Suprapubic skin (tissue), 4 donors: ENCODE results near the gene SPATA9. TPM values are rescaled to one million over a fixed set of nuclear protein-coding genes. Genes with fewer than 3 reads are reported as not detected.
"Not testable (repeated sequence)": the region's sequence is repeated elsewhere in the genome, so short reads cannot be mapped to it uniquely, and the experiment has no call there.

ENCODE experiments used
- DNase-seq, 2 donors: peaks; one replicate each; pipeline ENCODE4 v3.0.0-alpha.2; 2019; ENCODE audit warnings: low spot score in 2 of 2
- H3K27ac ChIP-seq: fragments of 200-600 bp; sonication (generic); one replicate; pipeline ENCODE4 v1.5.1; 2019
- H3K27me3 ChIP-seq: fragments of 200-600 bp; sonication (generic); one replicate; pipeline ENCODE4 v1.5.1; 2019
- H3K36me3 ChIP-seq: fragments of 200-600 bp; sonication (generic); one replicate; pipeline ENCODE4 v1.5.1; 2019
- H3K4me1 ChIP-seq: fragments of 200-600 bp; sonication (generic); one replicate; pipeline ENCODE4 v1.5.1; 2019
- H3K4me3 ChIP-seq: fragments of 200-600 bp; sonication (generic); one replicate; pipeline ENCODE4 v1.5.1; 2019; ENCODE audit warnings: mild to moderate bottlenecking
- H3K9me3 ChIP-seq: fragments of 200-600 bp; sonication (generic); one replicate; pipeline ENCODE4 v1.5.1; 2019
- CTCF ChIP-seq, 2 donors: fragments of 200-600 bp in 1 of 2; fragments of 450-650 bp in 1 of 2; sonication (generic) in 1 of 2; IDR thresholded peaks; one replicate each; pipeline ENCODE4 v1.5.1; 2016 to 2019; ENCODE audit warnings: antibody characterized with exemption in 2 of 2, mild to moderate bottlenecking in 1 of 2, moderate library complexity in 1 of 2
- EP300 ChIP-seq: sonication (generic); formaldehyde crosslinking; IDR thresholded peaks from one replicate; pipeline ENCODE4 v1.6.1; 2017; ENCODE audit warnings: antibody characterized with exemption
- POLR2A ChIP-seq, 2 donors: fragments of 450-650 bp; IDR thresholded peaks; one replicate each; pipeline ENCODE4 v1.6.1; 2017; ENCODE audit warnings: antibody characterized with exemption in 2 of 2, mild to moderate bottlenecking in 2 of 2, moderate library complexity in 2 of 2
- POLR2AphosphoS5 ChIP-seq, 3 donors: sonication (generic); formaldehyde crosslinking; IDR thresholded peaks; one replicate each; pipeline ENCODE4 v1.6.1; 2017; ENCODE audit warnings: antibody characterized with exemption in 3 of 3
- WGBS: methylation state at CpG from one replicate; pipeline ENCODE4 v1.1.5; 2018; 5-methylcytosine and 5-hydroxymethylcytosine counted together
- total RNA-seq, 4 donors: library from RNA; depleted of rRNA; stranded (reverse); fragments of >200 nt; gene quantifications; one replicate each; pipeline ENCODE4 v1.1.0, GENCODE V29; 2016

The SPATA9 gene
- total RNA-seq, 4 donors from 2014 or later = not detected

DNA sequence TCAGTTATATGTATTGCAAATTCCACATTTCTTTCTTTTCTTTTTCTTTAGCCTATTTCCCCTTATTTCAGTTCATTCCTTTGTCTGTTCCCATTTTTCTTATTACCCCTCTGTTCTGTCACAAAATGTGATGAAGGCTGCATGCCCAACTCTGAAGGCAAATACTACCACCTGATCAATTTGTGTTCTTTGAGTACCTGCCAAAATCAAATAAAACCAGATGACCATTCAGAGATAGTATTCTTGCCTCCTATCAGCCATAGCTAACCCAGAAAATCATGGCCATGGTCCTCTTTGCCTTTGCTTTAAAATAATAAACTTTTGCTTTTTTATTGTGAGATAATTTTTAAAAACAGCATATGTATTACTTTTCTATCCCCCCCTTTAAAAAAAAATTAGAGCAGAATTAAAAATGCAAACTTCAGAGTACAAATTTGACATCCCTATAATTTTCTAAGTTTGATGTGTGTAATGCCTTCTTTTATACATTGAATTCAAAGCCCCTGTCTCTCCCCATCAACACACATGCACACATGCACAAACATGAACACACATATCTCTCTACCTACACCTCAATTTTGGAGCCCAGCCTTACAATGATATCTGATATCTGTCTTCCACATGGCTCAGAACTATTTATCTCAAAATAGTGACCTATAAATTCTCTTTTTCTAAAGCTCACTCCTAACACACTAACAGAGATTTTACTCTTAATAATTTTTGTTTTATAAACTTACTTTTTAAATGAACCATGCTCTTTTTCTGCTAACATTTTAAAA is 32.8 kb downstream of the SPATA9 start:
- no peak for DNase-seq
- Histone ChIP-seq H3K4me1 (peaks cover 33% of the 10 kb centered on the region), H3K9me3 (no peaks in the 10 kb centered on the region), H3K27me3 (no peaks in the 10 kb centered on the region), H3K27ac (no peak overlapping the region), H3K36me3 (no peaks in the 10 kb centered on the region), H3K4me3 (no peak overlapping the region)
- TF ChIP-seq EP300 (no peak), CTCF (IDR thresholded peaks at IDR 0.05) (no peak), POLR2A (IDR thresholded peaks at IDR 0.05) (no peak), POLR2AphosphoS5 (IDR thresholded peaks at IDR 0.05) (no peak)

GRCh38 chr5:95649274-95649673 is 33.5 kb downstream of the SPATA9 start:
- H3K4me3 ChIP-seq = no peak overlapping the region
- no peak overlapping the region for H3K27ac ChIP-seq
- H3K27me3 ChIP-seq = no peaks in the 10 kb centered on the region
- no peaks in the 10 kb centered on the region for H3K36me3 ChIP-seq
- TF ChIP-seq CTCF (IDR thresholded peaks at IDR 0.05) (no peak), POLR2A (IDR thresholded peaks at IDR 0.05) (no peak), POLR2AphosphoS5 (IDR thresholded peaks at IDR 0.05) (no peak), EP300 (no peak)
- no peak for DNase-seq
- peaks cover 40% of the 10 kb centered on the region for H3K4me1 ChIP-seq
- no peaks in the 10 kb centered on the region for H3K9me3 ChIP-seq

GRCh38 chr5:95647886-95648860 is 34.6 kb downstream of the SPATA9 start:
- no peak overlapping the region for H3K4me3 ChIP-seq
- H3K9me3 ChIP-seq = no peaks in the 10 kb centered on the region
- WGBS = 77% methylated on average over 12 of the region's 12 CpGs
- peak overlapping the region; percentile 97 for H3K27ac ChIP-seq
- DNase-seq = no peak
- no peak for TF ChIP-seq CTCF (IDR thresholded peaks at IDR 0.05)
- TF ChIP-seq POLR2A (IDR thresholded peaks at IDR 0.05) = no peak
- no peak for TF ChIP-seq EP300
- peaks cover 44% of the 10 kb centered on the region for H3K4me1 ChIP-seq
- H3K27me3 ChIP-seq = no peaks in the 10 kb centered on the region
- H3K36me3 ChIP-seq = no peaks in the 10 kb centered on the region

GRCh38 chr5:95646569-95647431 is 36.0 kb downstream of the SPATA9 start, which contains the start of gene RFESD:
TSS of gene RFESD (plus strand) at chr5:95646777. CDS start at chr5:95652272, 5,495 bp downstream.
- WGBS = 2% methylated on average over 20 of the region's 60 CpGs
- no peaks in the 10 kb centered on the region for H3K9me3 ChIP-seq
- H3K4me1 ChIP-seq = peaks cover 54% of the 10 kb centered on the region

DNA sequence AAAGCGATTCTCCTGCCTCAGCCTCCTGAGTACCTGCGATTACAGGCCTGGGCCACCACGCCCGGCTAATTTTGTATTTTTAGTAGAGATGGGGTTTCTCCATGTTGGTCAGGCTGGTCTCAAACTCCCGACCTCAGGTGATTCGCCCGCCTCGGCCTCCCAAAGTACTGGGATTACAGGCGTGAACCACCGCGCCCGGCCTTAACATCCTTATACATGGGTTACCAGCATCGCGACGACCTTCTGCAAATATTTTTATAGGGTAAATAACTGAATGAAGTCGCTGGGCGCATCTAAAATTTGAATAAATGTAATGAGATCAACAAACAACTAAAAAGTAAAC is 36.6 kb downstream of the SPATA9 start:
- not testable (repeated sequence) for H3K27me3 ChIP-seq, DNase-seq, H3K9me3 ChIP-seq, H3K36me3 ChIP-seq
- 82% methylated on average over 17 of the region's 17 CpGs for WGBS
- Histone ChIP-seq H3K4me3 (peak overlapping the region; percentile 54), H3K4me1 (peaks cover 60% of the 10 kb centered on the region), H3K27ac (peak overlapping the region; percentile 97)

More at GRCh38 chr5:95646569-95647431, 36.0 kb downstream of the SPATA9 start, which contains the start of gene RFESD:
- peak within 1 kb of the TSS; percentile 54 for H3K4me3 ChIP-seq
- no peaks in the 10 kb centered on the region for H3K36me3 ChIP-seq
- peak within 1 kb of the TSS; percentile 97 for H3K27ac ChIP-seq
- DNase-seq = peak; percentile 99 to 100
- no peaks in the 10 kb centered on the region for H3K27me3 ChIP-seq
- TF ChIP-seq POLR2A (IDR thresholded peaks at IDR 0.05) (peak in 1 of 2 donors; percentile 91), POLR2AphosphoS5 (IDR thresholded peaks at IDR 0.05) (peak; percentile 45 to 99 (median 95)), EP300 (peak; percentile 99), CTCF (IDR thresholded peaks at IDR 0.05) (no peak)
